ENCODE measurements around the gene RAPGEF2. TPM values are rescaled to one million over a fixed set of nuclear protein-coding genes. Genes with fewer than 3 reads are reported as not detected.

RAPGEF2 gene
- total RNA-seq, 1 donor from 2014 or later = 40.6 TPM

DNA sequence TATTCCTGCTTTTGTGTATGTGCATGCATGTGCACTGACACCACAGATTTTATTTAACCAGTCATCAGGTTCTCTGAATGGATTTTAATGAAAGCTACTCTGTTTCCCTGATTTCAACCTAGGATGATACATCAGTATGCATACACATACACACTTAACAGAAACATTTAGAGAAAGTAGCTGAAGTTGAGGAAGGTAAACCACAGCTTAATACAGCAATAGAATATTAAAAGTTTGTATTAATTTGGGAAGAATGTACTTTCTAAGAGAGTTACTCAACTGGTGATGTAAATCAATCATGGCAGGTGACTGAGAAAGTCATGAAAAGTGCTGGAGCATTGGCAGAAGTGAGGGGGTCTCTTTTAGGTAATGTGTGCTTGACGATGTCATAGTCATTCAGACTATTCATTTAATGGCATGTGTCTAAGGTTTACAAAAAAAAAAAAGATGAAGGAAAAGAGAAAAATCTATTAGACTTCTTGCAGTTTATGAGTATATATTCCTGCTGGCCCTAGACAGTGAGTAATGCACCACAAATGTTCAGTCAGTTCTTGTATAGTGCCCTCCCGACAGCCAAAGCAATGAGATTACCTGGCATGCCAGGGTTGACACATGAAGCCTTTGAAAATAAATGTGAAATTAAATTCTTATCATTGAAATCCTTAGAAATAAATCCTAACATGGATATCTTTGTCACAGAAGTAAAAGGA is 187.6 kb downstream of the RAPGEF2 start:
- Mint-ChIP-seq H3K4me3 (no peak overlapping the region), H3K9me3 (peaks cover 4% of the 10 kb centered on the region), H3K36me3 (peaks cover 10% of the 10 kb centered on the region), H3K27me3 (no peaks in the 10 kb centered on the region), H3K4me1 (ENCODE audit: unreplicated experiment) (peaks cover 13% of the 10 kb centered on the region), H3K27ac (no peak overlapping the region)
- no peak for DNase-seq (ENCODE audit: extremely low spot score, unreplicated experiment)
- TF ChIP-seq, protein P1, sequence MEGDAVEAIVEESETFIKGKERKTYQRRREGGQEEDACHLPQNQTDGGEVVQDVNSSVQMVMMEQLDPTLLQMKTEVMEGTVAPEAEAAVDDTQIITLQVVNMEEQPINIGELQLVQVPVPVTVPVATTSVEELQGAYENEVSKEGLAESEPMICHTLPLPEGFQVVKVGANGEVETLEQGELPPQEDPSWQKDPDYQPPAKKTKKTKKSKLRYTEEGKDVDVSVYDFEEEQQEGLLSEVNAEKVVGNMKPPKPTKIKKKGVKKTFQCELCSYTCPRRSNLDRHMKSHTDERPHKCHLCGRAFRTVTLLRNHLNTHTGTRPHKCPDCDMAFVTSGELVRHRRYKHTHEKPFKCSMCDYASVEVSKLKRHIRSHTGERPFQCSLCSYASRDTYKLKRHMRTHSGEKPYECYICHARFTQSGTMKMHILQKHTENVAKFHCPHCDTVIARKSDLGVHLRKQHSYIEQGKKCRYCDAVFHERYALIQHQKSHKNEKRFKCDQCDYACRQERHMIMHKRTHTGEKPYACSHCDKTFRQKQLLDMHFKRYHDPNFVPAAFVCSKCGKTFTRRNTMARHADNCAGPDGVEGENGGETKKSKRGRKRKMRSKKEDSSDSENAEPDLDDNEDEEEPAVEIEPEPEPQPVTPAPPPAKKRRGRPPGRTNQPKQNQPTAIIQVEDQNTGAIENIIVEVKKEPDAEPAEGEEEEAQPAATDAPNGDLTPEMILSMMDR (conservative IDR thresholded peaks at IDR 0.05) = no peak

DNA sequence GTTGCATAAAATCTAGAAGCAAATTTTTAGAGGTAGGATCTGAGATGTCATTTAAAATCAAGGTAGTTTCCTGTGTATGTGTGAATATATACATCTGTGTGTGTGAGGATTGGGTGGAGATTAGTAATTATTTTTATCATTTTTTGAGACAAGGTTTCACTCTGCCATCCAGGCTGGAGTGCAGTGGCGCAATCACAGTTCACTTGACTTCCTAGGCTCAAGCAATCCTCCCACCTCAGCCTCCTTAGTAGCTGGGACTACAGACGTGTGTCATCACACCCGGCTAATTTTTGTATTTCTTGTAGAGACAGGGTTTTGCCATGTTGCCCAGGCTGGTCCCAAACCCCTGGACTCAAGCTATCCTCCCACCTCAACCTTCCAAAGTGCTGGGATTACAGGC is 188.3 kb downstream of the RAPGEF2 start:
- H3K4me1 Mint-ChIP-seq (ENCODE audit: unreplicated experiment) = peaks cover 13% of the 10 kb centered on the region
- no peaks in the 10 kb centered on the region for H3K27me3 Mint-ChIP-seq
- TF ChIP-seq, protein P1 (conservative IDR thresholded peaks at IDR 0.05) = no peak
- H3K36me3 Mint-ChIP-seq = peaks cover 7% of the 10 kb centered on the region
- no peak overlapping the region for H3K4me3 Mint-ChIP-seq
- DNase-seq (ENCODE audit: extremely low spot score, unreplicated experiment) = no peak
- H3K27ac Mint-ChIP-seq = no peak overlapping the region
- peaks cover 4% of the 10 kb centered on the region for H3K9me3 Mint-ChIP-seq

DNA sequence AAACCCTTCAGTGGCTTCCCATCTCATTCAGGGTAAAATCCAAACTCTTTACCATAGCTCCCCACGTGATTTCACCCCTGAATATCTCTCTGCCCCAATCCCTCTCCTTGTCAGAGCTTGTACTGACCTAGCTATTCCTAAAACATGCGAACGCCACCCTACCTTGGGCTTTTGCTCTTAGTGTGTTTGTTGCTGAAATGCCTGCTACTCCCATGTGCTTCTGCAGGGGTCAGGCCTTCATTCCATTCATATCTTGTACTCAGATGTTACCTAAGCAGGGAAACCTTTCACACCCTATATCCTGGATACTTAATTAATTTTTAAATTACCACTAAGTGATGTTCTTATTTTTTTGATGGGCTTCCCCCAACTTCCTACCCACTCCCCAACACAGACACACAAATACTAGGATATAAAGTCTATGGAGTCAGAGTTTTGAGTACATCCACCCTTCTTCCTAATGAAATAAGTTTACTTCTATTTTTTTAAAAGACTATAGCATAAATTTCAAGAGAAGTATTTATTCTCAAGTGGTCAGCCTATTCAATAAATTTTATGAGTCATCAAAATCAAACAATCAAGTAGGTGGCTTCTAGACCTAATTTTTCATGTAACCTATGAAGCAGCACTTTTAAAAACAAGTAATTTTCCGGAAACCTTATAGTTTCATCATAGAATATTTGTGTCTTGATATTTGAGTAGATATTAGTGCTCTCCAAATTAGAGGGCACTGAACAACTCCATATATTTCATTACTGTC is 189.4 kb downstream of the RAPGEF2 start:
- TF ChIP-seq, protein P1 (conservative IDR thresholded peaks at IDR 0.05) = no peak
- peaks cover 13% of the 10 kb centered on the region for H3K4me1 Mint-ChIP-seq (ENCODE audit: unreplicated experiment)
- peaks cover 5% of the 10 kb centered on the region for H3K36me3 Mint-ChIP-seq
- DNase-seq (ENCODE audit: extremely low spot score, unreplicated experiment) = no peak
- no peak overlapping the region for H3K4me3 Mint-ChIP-seq
- H3K27ac Mint-ChIP-seq = no peak overlapping the region
- no peaks in the 10 kb centered on the region for H3K27me3 Mint-ChIP-seq
- peaks cover 4% of the 10 kb centered on the region for H3K9me3 Mint-ChIP-seq

- H3K9me3 Mint-ChIP-seq = peaks cover 4% of the 10 kb centered on the region
- H3K27me3 Mint-ChIP-seq = no peaks in the 10 kb centered on the region
- peaks cover 5% of the 10 kb centered on the region for H3K36me3 Mint-ChIP-seq
- TF ChIP-seq, protein P1 (conservative IDR thresholded peaks at IDR 0.05) = no peak
- no peak overlapping the region for H3K27ac Mint-ChIP-seq
- H3K4me1 Mint-ChIP-seq (ENCODE audit: unreplicated experiment) = peaks cover 8% of the 10 kb centered on the region
- H3K4me3 Mint-ChIP-seq = no peak overlapping the region
- no peak for DNase-seq (ENCODE audit: extremely low spot score, unreplicated experiment)
Measured at GRCh38 chr4:159293811-159294515, 191.1 kb downstream of the RAPGEF2 start.

DNA sequence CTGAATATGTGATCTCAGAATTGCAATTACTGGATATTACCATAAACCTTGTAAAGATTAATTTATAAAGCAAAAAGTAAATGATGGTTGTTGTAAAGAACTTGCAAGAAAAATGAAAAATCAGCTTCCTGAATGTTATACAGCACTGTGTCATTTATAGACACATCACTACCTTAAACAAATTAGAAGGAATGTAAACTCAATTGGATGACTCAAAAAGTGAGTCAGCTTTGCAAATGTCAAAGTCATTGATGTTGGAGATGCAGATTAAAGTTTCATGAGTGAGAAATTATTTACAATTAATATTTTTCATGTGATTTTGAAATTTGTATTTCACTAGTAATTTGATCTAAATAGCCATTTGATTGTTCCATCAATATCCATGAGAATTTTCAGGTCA is 193.2 kb downstream of the RAPGEF2 start:
- H3K36me3 Mint-ChIP-seq = peaks cover 5% of the 10 kb centered on the region
- H3K27ac Mint-ChIP-seq = no peak overlapping the region
- DNase-seq (ENCODE audit: extremely low spot score, unreplicated experiment) = no peak
- no peak overlapping the region for H3K4me3 Mint-ChIP-seq
- H3K9me3 Mint-ChIP-seq = peaks cover 4% of the 10 kb centered on the region
- H3K27me3 Mint-ChIP-seq = no peaks in the 10 kb centered on the region
- peaks cover 8% of the 10 kb centered on the region for H3K4me1 Mint-ChIP-seq (ENCODE audit: unreplicated experiment)
- TF ChIP-seq, protein P1 (conservative IDR thresholded peaks at IDR 0.05) = no peak

All from type B pancreatic cell (in vitro differentiated cells).